ENCODE measurements around the gene RAB3GAP1.
"Not testable (repeated sequence)": the region's sequence is repeated elsewhere in the genome, so short reads cannot be mapped to it uniquely, and the experiment has no call there.

The RAB3GAP1 gene

DNA sequence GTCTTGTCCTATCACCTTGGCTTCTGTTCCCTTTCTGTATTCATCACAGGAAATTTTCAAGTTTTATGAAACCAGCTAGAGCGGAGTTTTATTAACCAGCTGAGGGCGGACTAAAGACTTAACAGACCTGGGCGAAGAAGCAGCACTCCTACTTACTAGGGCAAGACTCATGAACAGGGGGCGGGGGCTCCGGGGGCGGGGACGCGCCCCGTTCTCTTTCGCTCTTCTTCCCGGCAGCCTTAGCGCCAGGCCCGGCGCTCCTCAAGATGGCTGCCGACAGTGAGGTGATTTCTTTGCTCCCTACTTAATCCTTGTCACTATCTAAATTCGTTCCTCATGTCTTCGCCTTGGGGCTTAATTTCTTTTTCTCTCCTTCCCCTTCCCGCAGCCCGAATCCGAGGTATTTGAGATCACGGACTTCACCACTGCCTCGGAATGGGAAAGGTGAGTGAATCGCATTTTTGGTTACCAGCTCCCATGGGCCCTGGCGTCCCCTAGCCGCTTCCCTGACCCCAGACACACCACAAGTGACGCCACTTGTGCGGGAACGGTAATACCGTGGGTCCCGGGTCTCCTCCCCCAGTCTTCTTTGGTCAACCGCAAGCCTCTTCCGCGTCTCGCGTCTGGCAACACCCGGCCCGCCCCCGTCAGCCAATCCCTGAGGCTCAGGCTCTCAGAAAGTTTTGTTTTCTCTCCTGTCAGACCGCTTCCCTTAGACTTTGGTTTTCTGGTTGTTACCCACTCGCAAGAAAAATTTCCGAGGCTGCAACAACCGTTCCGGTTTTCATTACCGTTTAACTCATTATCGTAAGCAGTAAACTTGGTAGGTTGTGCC is at the start of gene RAB3GAP1:
Gene RAB3GAP1 (plus strand): TSS at position 251 of the 835 bp plus-strand sequence. CDS start 16 bp downstream, at position 267.
- DNase-seq, result peak; percentile 78 to 82

DNA sequence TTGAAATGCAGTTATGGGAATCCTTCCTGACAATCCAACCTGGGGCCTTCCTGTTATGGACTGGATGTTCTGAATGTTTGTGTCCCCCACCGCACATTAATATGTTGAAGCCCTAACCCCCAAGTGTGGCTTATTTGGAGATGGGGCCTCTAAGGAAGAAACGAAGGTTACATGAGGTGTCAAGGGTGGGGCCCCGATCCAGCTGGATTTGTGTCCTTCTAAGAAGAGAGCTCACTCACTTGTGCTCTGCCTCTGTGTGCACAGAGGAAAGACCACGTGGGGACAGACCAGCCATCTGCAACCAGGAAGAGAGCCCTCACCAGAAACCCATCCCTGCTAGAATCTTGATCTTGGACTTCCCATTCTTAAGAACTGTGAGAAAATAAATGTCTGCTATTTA is 49.3 kb upstream of the RAB3GAP1 start:
- no peak for DNase-seq

DNA sequence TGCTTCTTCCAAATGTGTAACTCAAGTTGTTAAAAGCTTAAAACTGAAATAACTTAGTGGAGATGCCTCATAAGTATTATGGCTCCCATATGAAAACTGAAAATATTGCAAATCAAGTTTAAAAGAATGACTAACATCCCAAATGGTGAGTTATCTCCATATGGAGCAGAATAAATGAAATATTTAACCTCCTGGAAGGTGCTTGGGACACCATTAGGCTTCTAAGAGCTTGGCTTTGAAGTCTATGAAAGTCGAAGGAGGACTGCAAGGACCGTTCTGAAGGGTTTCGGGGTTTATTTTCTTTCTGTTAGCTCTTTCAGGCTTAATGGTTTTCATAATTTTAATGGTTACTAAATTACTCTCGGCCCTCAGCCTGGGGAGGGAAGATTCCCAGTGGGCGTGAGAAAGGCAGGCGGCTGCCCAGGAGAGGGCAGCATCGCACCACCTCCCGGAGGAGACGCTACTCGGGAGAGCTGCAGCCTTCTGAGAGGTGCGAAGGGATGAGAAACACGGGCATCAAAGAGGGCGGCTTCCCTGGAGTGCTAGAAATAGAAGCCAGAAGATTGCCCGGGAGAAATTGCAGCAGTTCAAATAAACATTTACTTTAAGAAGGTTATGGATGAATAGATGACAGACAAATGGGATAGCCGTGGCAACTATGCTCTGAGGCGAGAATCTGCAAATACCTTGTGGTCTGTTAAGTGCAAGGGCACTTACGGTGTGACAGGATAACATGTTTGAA is 47.9 kb upstream of the RAB3GAP1 start:
- peak; percentile 44 to 53 for DNase-seq

DNA sequence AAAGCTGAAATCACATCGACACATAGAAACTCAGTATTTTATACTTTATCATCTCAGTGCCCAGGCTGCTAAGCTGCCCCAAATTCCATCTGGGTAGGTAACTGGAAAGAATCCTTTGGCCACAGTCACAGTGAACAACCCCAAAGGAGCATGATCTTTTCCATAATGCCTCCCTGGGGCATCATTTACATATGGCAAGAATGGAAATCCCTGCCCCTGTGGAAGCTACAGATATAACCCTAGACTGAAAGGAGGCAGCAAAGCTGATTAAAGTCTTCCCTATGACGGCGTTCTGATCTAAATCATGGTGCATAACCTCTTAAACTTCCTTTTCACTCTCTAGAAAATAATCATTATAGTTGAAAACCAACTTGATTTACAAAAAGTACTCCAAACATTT is 46.3 kb upstream of the RAB3GAP1 start:
- no peak for DNase-seq

DNA sequence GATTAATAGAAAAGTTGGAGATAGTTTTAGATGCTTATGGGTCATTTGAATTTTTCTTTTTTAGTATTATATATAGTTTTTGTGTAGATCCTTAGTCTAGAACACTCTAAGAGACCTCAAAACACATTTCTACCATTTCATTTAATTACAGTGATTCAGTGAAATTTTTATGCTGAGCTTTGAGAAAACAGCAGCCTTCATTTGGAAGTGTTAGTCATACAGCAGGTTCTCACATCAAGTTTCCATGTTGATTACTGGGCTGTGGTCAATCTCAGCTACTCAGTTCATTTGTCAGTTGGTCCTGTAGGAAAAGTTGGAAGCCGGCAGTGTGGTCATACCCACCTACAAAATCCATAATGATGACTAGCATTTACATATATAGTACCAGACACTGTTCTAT is 42.8 kb upstream of the RAB3GAP1 start:
- DNase-seq, result no peak

DNA sequence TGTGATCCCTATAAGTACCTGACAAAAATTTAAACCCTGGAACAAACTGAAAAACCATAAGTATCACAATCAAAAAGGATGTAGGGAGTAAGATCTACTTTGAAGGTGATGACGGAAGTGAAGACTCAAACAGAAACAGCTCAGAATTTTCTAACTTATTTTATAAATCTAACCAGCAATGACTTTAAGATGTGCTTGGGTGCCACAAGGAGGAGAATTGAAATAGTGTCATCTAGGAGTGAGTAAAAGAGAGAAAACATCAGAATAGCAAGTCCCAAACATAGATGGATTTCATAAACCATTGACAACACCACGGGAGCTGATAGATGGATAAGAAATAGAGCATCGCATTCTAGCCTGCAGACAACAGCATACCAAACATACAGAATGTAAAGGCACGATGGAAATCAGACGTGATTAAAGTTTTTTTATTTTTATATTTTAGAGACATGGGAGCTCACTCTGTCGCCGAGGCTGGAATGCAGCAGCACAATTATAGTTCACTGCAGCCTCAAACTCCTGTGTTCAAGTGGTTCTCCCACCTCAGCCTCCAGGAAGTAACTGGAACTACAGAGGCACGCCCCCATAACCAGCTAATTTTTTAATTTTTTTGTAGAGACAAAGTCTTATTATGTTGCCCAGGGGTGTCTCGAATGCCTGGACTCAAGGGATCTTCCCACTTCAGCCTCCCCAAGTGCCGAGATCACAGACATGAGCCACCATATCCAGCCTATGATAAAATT is 41.7 kb upstream of the RAB3GAP1 start:
- DNase-seq, result no peak

GRCh38 chr2:135011633-135012032 is 40.5 kb upstream of the RAB3GAP1 start:
- no peak for DNase-seq

- DNase-seq, result no peak
Observed at GRCh38 chr2:135021618-135022017, 30.5 kb upstream of the RAB3GAP1 start.

DNA sequence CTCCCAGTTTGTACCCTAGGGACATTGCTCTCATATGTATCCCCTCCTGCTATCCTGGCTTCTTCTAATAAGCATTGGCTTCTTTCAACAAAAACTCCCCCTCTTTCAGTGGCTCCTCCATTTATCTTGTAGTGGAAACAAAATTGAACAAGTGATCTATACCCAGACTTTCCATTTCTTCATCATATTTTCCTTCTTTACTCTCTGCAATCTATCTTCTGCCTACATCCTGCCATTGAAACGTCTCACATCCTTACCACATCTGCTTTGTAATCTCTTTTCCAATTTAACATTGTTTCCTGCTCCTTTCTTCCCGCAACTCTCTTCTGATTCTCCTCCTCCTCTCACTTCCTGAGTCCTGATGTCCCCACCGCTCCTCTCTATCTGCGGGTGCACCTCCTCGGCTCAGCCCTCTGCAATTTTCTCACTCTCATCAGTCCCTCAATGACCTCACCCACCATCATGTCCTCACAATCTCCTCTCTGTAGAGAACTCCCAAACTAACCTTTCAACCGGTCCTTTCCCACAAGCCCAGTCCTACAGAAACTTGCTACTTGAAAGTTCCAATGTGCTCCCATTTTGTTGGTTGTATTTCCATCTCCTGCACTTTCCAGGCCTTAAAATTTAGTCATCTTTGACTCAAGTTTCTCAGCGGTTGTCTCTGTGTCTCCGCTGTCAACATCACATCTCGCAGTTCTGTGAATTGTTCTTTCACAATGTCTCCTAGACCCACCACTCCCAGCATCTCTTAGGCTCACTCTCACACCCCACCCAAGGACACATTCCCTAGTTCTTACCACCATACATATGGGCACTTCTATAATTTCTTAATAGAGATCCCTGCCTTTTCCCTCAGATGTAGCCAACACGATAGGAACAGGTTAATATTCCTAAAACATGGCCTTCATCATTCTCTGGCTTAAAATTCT is 28.9 kb upstream of the RAB3GAP1 start:
- no peak for DNase-seq

DNA sequence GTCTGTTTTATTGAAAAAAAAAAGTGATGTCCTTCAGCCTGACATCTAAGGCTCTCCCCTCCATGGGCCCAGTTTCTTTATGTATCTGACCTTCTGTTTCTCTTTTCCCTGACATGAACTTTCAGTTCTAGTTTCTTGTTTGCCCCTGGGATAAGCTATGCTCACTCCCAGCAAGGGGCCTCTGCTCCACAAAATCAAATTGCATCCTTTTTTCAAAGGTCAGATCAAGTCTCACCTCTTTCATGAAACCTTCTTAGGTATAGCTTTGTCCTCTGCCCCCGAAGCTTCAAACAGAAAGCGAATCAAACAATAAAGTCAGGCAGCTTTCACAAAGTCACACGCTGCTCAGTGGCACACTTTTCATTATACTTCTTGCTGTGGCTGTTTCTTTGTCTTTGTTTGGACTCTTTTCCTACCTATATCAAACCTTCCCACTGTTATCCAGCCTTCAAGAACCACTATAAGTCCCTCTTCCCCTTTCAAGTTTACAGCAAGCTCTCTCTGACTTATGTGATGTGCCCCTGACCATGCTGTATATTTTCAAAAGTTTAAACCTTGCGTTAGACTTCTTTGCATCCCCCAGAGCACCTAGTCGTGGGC is 28.1 kb upstream of the RAB3GAP1 start:
- DNase-seq, result no peak

GRCh38 chr2:135029481-135030134 is 22.5 kb upstream of the RAB3GAP1 start:
- DNase-seq, result no peak

GRCh38 chr2:135030826-135031225 is 21.3 kb upstream of the RAB3GAP1 start:
- peak in 1 of 2 experiments; percentile 11 for DNase-seq

GRCh38 chr2:135033216-135033615 is 18.9 kb upstream of the RAB3GAP1 start:
- not testable (repeated sequence) for DNase-seq

DNA sequence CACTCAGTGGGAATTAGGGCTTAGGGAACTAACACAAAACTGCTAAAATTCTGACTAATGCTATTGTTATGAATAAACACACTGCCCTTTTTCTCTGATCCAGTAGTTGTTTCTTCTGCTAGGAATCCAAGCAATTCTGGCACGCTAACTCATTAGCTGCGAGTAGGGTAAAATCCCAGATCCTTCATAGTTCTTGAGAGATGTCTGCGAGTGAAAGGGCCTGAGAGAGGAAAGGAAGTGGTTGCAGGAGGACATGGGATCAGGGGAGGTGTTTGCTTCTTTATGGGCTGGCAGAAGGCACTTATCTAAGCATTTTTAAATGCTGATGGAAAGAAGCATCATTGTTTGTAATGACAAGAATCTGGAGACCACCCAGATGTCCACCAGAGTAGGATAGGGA is 14.3 kb upstream of the RAB3GAP1 start:
- no peak for DNase-seq

DNA sequence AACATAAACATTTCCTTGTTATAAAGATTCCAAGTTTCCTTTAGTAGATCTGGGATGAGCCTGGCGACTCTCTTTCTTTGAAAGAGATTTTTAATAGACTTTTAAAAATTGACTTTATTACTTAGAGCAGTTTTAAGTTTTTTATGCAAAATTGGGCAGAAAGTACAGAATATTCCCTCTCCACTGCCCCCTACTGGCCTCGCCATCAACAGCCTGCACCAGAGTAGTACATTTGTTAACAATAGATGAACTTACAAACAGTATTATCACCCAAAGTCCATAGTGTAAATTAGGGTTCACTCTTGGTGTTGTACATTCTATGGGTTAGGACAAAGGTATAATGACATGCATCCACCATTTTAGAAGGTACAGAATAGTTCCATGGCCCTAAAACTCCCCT is 8.7 kb upstream of the RAB3GAP1 start:
- no peak for DNase-seq

DNA sequence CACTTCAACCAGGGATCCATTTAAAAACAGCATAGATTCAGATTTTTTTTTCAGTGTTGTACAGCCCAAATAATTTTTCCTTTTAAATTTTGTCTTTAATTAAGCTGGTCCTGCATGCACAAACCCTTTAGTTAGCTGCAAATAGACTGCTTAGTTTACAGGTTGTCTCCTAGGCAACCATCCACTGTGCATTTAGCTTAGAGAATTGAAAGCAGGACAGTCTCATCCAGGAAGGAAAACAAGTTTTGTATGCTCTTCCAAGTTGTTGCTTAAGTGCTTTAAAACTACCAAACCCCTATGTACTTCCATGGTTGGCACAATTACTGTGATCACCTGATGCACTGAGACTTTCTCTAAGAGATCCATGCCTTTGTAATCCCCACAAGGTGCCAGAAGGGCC is 4.8 kb upstream of the RAB3GAP1 start, which contains the start of gene MAP3K19:
Gene MAP3K19 (minus strand): TSS at position 148 of the 400 bp plus-strand sequence. CDS start 22,800 bp downstream, outside the sequence.
- DNase-seq, result no peak

DNA sequence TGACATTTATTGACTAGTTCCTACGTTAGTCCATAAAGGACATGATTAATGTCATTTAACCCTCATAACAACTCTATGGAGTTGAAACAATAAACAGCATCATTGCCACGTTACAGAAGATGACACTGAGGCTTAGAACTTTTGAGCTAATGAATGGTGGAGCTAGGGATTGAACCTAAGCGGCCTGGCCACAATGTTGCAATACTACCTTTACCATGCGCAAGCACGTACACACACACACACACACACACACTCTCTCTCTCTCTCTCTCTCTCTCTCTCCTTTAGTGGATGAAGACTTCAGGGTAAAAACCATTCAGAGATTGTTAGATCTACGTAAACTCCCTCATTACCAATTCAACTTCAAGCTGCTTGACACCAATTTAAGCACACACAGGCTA is 4.0 kb upstream of the RAB3GAP1 start:
- no peak for DNase-seq

- no peak for DNase-seq
Observed at GRCh38 chr2:135050132-135050531, 2.0 kb upstream of the RAB3GAP1 start.

- no peak for DNase-seq
Observed at GRCh38 chr2:135050684-135051083, 1.4 kb upstream of the RAB3GAP1 start.

GRCh38 chr2:135052997-135053474 is 944 bp downstream of the RAB3GAP1 start:
- DNase-seq, result no peak
